Ectodermal cell (in vitro differentiated cells): ENCODE measurements around the gene FLII.

Experiments used
- H3K27ac ChIP-seq: 2 replicates; pipeline ENCODE4 v1.7.0; 2013; ENCODE audit warnings: mild to moderate bottlenecking, low read depth, low read length; ENCODE audit not compliant: insufficient read depth, poor library complexity, severe bottlenecking
- H3K27me3 ChIP-seq: 2 replicates; pipeline ENCODE4 v1.7.0; 2013; ENCODE audit warnings: mild to moderate bottlenecking, low read length; ENCODE audit not compliant: insufficient read depth, control insufficient read depth, poor library complexity, severe bottlenecking
- H3K36me3 ChIP-seq: one replicate; pipeline ENCODE4 v1.7.0; 2013; ENCODE audit warnings: low read length; ENCODE audit not compliant: control insufficient read depth, insufficient read depth
- H3K4me1 ChIP-seq: one replicate; pipeline ENCODE4 v1.7.0; 2013; ENCODE audit warnings: low read length; ENCODE audit not compliant: control insufficient read depth, insufficient read depth
- H3K4me3 ChIP-seq: 2 replicates; pipeline ENCODE4 v1.7.0; 2013; ENCODE audit warnings: low read depth, low read length, control low read depth; ENCODE audit not compliant: insufficient read depth
- H3K9me3 ChIP-seq: 2 replicates; pipeline ENCODE4 v1.7.0; 2013; ENCODE audit warnings: mild to moderate bottlenecking, low read length, moderate library complexity; ENCODE audit not compliant: control insufficient read depth
- WGBS, 2 experiments: methylation state at CpG; one replicate each; pipeline ENCODE4 v1.1.7; 2013; ENCODE audit warnings: missing lambda C conversion rate in 2 of 2; 5-methylcytosine and 5-hydroxymethylcytosine counted together

The FLII gene

DNA sequence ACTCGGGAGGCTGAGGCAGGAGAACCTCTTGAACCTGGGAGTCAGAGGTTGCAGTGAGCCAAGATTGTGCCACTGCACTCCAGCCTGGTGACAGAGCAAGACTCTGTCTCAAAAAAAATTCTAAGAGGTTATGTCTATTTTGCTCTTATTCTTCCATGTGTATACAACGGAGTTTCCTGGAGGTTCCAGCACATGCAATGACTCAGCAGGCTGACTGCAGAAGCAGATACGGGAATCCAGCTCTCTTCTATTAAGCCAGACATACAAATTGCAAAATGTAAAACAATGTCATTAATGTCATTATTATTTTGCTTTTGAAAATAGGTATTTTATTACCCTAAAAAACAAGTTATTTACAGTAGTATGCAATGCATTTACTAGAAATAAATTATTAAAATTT is 20.3 kb upstream of the FLII start:
- Histone ChIP-seq H3K36me3 (peaks cover 66% of the 10 kb centered on the region), H3K4me3 (no peak overlapping the region), H3K9me3 (no peaks in the 10 kb centered on the region), H3K27me3 (no peaks in the 10 kb centered on the region), H3K27ac (no peak overlapping the region), H3K4me1 (no peaks in the 10 kb centered on the region)
- 96 to 98% methylated on average over 2 to 3 of the region's 3 CpGs for WGBS, 2 experiments

DNA sequence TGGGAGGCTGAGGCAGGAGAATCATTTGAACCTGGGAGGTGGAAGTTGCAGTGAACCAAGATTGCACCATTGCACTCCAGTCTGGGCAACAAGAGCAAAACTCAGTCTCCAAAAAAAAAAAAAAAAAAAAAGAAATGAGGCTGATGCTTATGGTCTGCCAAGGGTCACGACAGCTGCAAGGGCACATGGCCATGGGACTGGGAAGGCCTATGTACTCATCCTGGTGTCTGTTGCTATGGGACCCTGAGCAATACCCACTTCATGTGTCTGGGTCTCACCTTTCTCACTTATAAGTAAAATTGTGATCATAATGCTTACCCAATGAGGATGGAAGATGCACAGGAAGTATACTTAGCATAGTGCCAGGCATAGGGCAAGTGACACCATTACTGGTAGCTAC is 18.5 kb upstream of the FLII start:
- Histone ChIP-seq H3K36me3 (peaks cover 58% of the 10 kb centered on the region), H3K27ac (no peak overlapping the region), H3K27me3 (no peaks in the 10 kb centered on the region), H3K9me3 (no peaks in the 10 kb centered on the region), H3K4me1 (no peaks in the 10 kb centered on the region), H3K4me3 (no peak overlapping the region)
- WGBS, 2 experiments = 90 to 100% methylated on average over 1 of the region's 1 CpG

DNA sequence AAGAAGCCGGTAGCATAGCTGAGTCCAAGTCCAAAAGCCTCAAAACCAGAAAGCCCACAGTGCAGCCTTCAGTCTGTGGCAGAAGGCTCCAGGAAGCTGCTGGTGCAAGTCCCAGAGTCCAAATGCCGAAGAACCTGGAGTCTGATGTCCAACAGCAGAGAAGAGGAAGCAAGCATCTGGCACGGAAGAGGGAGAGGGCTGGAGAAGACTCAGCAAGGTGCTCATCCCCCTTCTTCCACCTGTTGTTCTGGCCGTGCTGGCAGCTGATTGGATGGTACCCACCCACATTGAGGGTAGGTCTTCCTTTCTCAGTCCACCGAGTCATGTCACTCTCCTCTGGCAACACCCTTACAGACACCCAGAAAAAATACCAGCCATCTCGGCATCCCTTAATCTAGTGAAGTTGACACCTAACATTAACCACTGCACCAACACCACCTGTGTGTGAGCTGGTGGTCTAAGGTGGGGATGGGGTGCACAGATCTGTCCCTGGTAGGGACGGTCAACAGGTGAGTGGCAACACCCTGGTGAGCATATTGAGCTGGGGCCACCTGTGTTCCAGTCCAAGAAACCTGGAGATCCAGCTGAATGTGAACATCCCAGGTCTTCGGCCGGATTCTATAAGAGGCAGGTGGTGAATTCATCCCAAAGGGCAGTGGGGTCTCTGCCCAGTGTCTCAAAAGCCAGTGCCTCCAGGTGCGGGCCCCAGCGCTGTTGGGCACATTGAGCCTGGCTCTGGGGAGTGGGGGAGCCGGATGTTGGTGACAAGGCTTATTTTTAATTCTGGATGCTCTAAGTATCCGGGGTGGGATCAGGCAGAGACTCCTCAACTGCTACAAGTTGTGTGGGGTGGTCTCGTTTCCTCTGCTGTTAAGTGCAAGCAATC is 11.8 kb upstream of the FLII start:
- WGBS, 2 experiments = 88 to 90% methylated on average over 14 of the region's 14 CpGs
- H3K36me3 ChIP-seq = peaks cover 13% of the 10 kb centered on the region
- no peak overlapping the region for H3K4me3 ChIP-seq
- no peaks in the 10 kb centered on the region for H3K27me3 ChIP-seq
- no peak overlapping the region for H3K27ac ChIP-seq
- no peaks in the 10 kb centered on the region for H3K4me1 ChIP-seq
- H3K9me3 ChIP-seq = no peaks in the 10 kb centered on the region

DNA sequence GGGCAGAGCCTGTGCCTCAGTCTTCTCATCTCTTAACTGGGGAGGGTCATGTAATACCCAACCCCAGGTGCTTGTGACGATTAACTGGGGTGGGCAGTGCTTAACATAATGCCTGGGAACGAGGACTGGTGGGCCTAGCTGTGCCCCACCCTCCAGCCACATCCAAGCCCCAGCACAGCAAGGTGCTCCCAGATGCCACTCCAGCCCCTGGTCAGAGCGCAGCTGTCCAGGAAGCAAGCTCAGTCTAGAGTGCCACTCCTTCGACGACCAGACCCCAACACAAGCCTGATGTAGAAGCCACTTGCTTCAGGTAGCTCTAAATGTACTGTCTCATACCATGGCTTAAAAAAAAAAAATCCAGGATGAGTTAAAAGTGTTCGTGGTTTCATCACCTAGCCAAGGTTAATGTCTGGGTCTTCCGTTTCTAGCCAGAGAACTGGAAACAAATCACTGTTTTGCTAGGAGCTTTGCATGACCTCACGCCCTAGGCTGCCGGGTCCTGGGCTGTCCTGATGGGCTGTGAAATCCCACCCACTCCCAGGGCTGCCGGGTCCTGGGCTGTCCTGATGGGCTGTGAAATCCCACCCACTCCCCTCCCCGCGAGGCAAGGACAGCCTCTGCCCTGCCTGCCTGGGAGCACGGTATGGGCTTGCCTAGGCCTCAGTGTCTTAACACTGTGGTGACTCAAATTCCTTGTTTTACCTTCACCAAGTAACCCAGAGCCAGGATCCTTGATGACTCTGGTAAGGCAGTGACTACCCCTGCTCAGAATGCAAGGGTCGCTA is 9.6 kb upstream of the FLII start:
- 51 to 53% methylated on average over 14 of the region's 14 CpGs for WGBS, 2 experiments
- Histone ChIP-seq H3K27me3 (no peaks in the 10 kb centered on the region), H3K27ac (peak overlapping the region; percentile 2), H3K4me1 (no peaks in the 10 kb centered on the region), H3K9me3 (no peaks in the 10 kb centered on the region), H3K4me3 (no peak overlapping the region), H3K36me3 (peaks cover 5% of the 10 kb centered on the region)

DNA sequence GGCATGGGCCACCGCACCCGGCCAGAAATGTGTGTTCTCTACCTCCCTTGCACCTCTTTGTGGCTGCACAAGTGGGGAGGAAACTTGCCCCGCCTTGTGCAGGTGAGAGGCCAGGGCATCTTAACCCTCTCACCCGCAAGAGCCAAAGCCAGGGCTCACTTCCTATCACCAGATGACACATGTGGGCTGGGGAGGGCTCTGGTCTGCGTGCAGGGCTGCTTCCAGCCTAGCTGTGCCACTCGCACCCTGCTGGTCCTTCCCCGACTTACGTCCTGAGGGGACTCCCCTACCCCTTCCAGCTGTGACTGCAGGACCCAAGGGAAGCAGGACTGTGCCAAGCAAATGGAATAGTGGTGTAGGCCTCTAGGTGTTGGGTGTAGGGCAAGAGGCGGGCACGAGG is 8.8 kb upstream of the FLII start:
- Histone ChIP-seq H3K4me3 (no peak overlapping the region), H3K27me3 (no peaks in the 10 kb centered on the region), H3K36me3 (peaks cover 8% of the 10 kb centered on the region), H3K9me3 (no peaks in the 10 kb centered on the region), H3K27ac (no peak overlapping the region), H3K4me1 (no peaks in the 10 kb centered on the region)
- 84 to 85% methylated on average over 10 of the region's 10 CpGs for WGBS, 2 experiments

DNA sequence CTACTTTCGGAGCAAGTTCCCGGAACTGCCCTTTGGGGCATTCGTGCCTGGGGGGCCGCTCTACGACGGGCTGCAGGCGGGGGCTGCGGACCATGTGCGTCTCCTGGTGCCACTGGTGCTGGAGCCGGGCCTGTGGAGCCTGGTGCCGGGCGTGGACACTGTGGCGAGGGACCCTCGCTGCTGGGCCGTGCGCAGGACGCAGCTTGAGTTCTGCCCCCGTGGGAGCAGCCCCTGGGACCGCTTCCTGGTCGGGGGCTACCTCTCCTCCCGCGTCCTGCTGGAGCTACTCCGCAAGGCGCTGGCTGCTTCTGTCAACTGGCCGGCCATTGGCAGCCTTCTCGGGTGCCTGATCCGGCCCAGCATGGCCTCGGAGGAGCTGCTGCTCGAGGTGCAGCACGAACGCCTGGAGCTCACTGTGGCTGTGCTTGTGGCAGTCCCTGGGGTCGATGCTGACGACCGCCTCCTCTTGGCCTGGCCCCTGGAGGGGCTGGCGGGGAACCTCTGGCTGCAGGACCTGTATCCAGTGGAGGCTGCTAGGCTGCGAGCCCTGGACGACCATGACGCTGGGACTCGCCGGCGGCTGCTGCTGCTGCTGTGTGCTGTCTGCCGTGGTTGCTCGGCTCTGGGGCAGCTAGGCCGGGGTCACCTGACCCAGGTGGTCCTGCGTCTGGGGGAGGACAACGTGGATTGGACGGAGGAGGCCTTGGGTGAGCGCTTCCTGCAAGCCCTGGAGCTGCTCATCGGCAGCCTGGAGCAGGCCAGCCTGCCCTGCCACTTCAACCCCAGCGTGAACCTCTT is 5.5 kb upstream of the FLII start:
- H3K9me3 ChIP-seq = no peaks in the 10 kb centered on the region
- no peak overlapping the region for H3K27ac ChIP-seq
- H3K4me3 ChIP-seq = no peak overlapping the region
- WGBS, 2 experiments = 93 to 95% methylated on average over 50 of the region's 50 CpGs
- no peaks in the 10 kb centered on the region for H3K27me3 ChIP-seq
- H3K4me1 ChIP-seq = peaks cover 8% of the 10 kb centered on the region
- peaks cover 8% of the 10 kb centered on the region for H3K36me3 ChIP-seq

DNA sequence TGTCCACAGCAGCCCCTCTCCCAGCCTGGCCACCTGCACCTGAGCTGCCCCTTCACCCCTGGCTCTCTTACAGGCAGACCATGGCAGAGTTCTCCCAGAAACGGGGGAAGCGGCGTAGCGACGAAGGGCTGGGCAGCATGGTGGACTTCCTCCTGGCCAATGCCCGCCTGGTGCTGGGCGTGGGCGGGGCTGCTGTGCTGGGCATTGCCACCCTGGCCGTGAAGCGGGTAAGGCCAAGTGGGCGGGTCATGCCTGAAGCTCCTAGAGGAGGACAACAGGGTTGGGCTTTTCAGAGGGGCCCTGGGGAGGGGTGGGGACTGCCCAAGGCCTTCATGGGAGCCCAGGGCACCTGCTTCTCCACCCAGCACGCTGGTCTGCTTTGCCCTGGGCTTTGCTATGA is 4.1 kb upstream of the FLII start:
- Histone ChIP-seq H3K27ac (no peak overlapping the region), H3K4me1 (peaks cover 10% of the 10 kb centered on the region), H3K36me3 (peaks cover 8% of the 10 kb centered on the region), H3K4me3 (no peak overlapping the region), H3K27me3 (no peaks in the 10 kb centered on the region), H3K9me3 (no peaks in the 10 kb centered on the region)
- 93 to 94% methylated on average over 12 of the region's 12 CpGs for WGBS, 2 experiments

DNA sequence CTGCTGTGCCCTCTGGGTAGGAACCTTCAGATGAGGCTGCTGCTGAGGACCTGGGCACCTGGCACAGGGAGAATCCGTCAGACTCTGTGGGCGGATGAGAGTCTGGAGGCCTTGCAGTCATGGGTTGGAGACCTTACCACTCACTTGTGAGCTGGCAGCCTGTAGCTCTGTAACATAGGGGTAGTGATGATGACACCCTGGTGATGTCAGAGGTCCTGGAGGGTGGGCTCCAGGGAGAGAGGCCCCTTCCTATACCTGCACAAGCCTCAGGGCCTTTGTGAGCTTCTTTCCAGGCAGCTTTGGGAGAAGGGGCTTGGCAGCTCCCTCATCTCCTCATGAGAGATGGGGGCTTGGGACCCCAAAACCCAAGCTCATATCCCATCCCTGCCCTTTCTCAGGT is 3.6 kb upstream of the FLII start:
- Histone ChIP-seq H3K4me1 (peaks cover 15% of the 10 kb centered on the region), H3K27ac (no peak overlapping the region), H3K4me3 (no peak overlapping the region), H3K27me3 (no peaks in the 10 kb centered on the region), H3K36me3 (peaks cover 8% of the 10 kb centered on the region), H3K9me3 (no peaks in the 10 kb centered on the region)
- 94 to 95% methylated on average over 2 of the region's 2 CpGs for WGBS, 2 experiments

DNA sequence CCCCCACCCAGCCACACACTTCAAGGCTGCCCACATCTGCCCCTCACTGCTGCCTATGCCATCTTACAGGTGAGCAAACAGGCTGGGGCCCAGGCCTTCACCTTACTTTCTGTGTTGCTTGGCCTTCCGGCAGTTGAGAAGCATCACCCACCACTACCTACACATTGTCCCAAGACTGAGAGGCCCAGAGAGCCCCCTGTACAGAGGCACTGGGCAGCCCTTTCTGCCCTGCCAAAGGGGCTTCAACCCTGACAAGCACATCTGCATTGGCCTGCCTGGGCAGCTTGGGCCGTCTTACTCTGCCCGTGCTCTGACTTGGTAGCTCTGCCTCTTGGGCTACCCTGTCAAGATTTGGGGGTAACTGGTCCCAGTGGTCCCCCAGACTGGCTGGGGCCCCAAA is 3.1 kb upstream of the FLII start:
- Histone ChIP-seq H3K27me3 (no peaks in the 10 kb centered on the region), H3K4me3 (peak overlapping the region; percentile 73), H3K36me3 (peaks cover 8% of the 10 kb centered on the region), H3K9me3 (no peaks in the 10 kb centered on the region), H3K27ac (no peak overlapping the region), H3K4me1 (peaks cover 18% of the 10 kb centered on the region)
- 92 to 96% methylated on average over 3 of the region's 3 CpGs for WGBS, 2 experiments

DNA sequence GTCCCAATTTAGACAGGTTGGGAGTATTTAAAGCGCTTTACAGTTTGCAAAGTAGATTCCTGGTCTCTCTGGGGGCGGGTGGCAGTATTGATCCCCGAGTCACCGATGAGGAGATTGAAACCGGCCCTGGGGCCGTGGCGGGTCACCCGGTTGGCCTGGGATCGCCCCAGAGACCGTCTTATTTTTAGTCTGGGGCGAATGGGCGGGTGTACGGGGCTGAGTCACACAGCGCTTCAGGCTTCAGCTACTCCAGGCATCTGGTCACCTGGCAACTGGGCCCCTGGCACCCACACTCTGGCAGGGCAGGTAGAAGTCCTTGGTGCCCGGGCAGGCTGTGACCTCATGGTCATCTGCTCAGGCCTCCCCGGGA is 2.6 kb upstream of the FLII start:
- Histone ChIP-seq H3K36me3 (peaks cover 8% of the 10 kb centered on the region), H3K27ac (peak overlapping the region; percentile 52), H3K9me3 (no peaks in the 10 kb centered on the region), H3K27me3 (no peaks in the 10 kb centered on the region), H3K4me3 (peak overlapping the region; percentile 73), H3K4me1 (peaks cover 18% of the 10 kb centered on the region)
- WGBS, 2 experiments = 11 to 12% methylated on average over 16 of the region's 16 CpGs
